H9 (cell line): Measurements from ENCODE around the gene ARHGEF16. TPM values are rescaled to one million over a fixed set of nuclear protein-coding genes. Genes with fewer than 3 reads are reported as not detected.

Experiments
- DNase-seq: peaks from one replicate; pipeline ENCODE4 v3.0.0-alpha.2; 2017
- H2AFZ ChIP-seq: one replicate; pipeline ENCODE4 v1.6.1; 2013; ENCODE audit warnings: mild to moderate bottlenecking, low read length, control low read depth, moderate library complexity
- H2AK5ac ChIP-seq: 2 replicates; pipeline ENCODE4 v1.6.1; 2013; ENCODE audit warnings: low read length, control low read depth, mixed read lengths; ENCODE audit not compliant: insufficient read length
- H2BK120ac ChIP-seq: one replicate; pipeline ENCODE4 v1.6.1; 2013; ENCODE audit warnings: low read depth, mild to moderate bottlenecking, low read length, control low read depth, inconsistent platforms; ENCODE audit not compliant: poor library complexity, severe bottlenecking
- H2BK12ac ChIP-seq: 2 replicates; pipeline ENCODE4 v1.6.1; 2013; ENCODE audit warnings: low read length, control low read depth, mixed read lengths, low read depth; ENCODE audit not compliant: insufficient read length
- H2BK15ac ChIP-seq: 2 replicates; pipeline ENCODE4 v1.6.1; 2013; ENCODE audit warnings: low read depth, low read length, control low read depth
- H2BK20ac ChIP-seq: one replicate; pipeline ENCODE4 v1.6.1; 2013; ENCODE audit warnings: low read depth, mild to moderate bottlenecking, low read length, control low read depth, inconsistent platforms; ENCODE audit not compliant: poor library complexity, severe bottlenecking
- H2BK5ac ChIP-seq: 2 replicates; pipeline ENCODE4 v1.6.1; 2013; ENCODE audit warnings: low read length, control low read depth, mixed read lengths; ENCODE audit not compliant: insufficient read length
- H3K14ac ChIP-seq: 2 replicates; pipeline ENCODE4 v1.6.1; 2013; ENCODE audit warnings: low read length, control low read depth; ENCODE audit not compliant: insufficient read depth
- H3K18ac ChIP-seq: 2 replicates; pipeline ENCODE4 v1.6.1; 2013; ENCODE audit warnings: low read depth, mild to moderate bottlenecking, mixed read lengths, low read length, control low read depth; ENCODE audit not compliant: insufficient read length
- H3K23ac ChIP-seq: 2 replicates; pipeline ENCODE4 v1.6.1; 2013; ENCODE audit warnings: low read length, control low read depth, mixed read lengths, low read depth; ENCODE audit not compliant: insufficient read length
- H3K23me2 ChIP-seq: 2 replicates; pipeline ENCODE4 v1.6.1; 2013; ENCODE audit warnings: low read depth, mild to moderate bottlenecking, mixed read lengths, low read length, control low read depth; ENCODE audit not compliant: insufficient read length, poor library complexity, severe bottlenecking
- H3K27ac ChIP-seq: 2 replicates; pipeline ENCODE4 v1.5.1; 2013; ENCODE audit warnings: low read length, control low read depth, mixed read lengths, low read depth; ENCODE audit not compliant: insufficient read length
- H3K27me3 ChIP-seq: 2 replicates; pipeline ENCODE4 v1.6.1; 2013; ENCODE audit warnings: low read length, control low read depth, inconsistent platforms; ENCODE audit not compliant: insufficient read depth
- H3K4ac ChIP-seq: 2 replicates; pipeline ENCODE4 v1.6.1; 2013; ENCODE audit warnings: low read depth, mild to moderate bottlenecking, control low read depth, inconsistent platforms, low read length, moderate library complexity
- H3K4me1 ChIP-seq: 2 replicates; pipeline ENCODE4 v1.6.1; 2013; ENCODE audit warnings: low read length, control low read depth, inconsistent platforms; ENCODE audit not compliant: insufficient read depth
- H3K4me2 ChIP-seq: 2 replicates; pipeline ENCODE4 v1.6.1; 2013; ENCODE audit warnings: low read length, control low read depth, mixed read lengths; ENCODE audit not compliant: insufficient read length, insufficient read depth
- H3K56ac ChIP-seq: 2 replicates; pipeline ENCODE4 v1.6.1; 2013; ENCODE audit warnings: low read depth, mild to moderate bottlenecking, mixed read lengths, low read length, control low read depth; ENCODE audit not compliant: insufficient read length
- H3K79me1 ChIP-seq: 2 replicates; pipeline ENCODE4 v1.6.1; 2013; ENCODE audit warnings: low read depth, mild to moderate bottlenecking, moderate library complexity, low read length, control low read depth, inconsistent platforms; ENCODE audit not compliant: insufficient read depth, poor library complexity, severe bottlenecking
- H3K79me2 ChIP-seq: 2 replicates; pipeline ENCODE4 v1.6.1; 2013; ENCODE audit warnings: low read length, control low read depth, inconsistent platforms; ENCODE audit not compliant: insufficient read depth
- H3K9ac ChIP-seq: 2 replicates; pipeline ENCODE4 v1.6.1; 2013; ENCODE audit warnings: low read length, control low read depth, mixed read lengths; ENCODE audit not compliant: insufficient read length; ENCODE audit errors: extremely low read depth
- H3K9me3 ChIP-seq: one replicate; pipeline ENCODE4 v1.6.1; 2013; ENCODE audit warnings: low read depth, low read length, inconsistent platforms; ENCODE audit not compliant: control insufficient read depth
- H3T11ph ChIP-seq: one replicate; pipeline ENCODE4 v1.6.1; 2013; ENCODE audit warnings: mild to moderate bottlenecking, low read length, control low read depth, inconsistent platforms
- H4K20me1 ChIP-seq: one replicate; pipeline ENCODE4 v1.6.1; 2013; ENCODE audit not compliant: control insufficient read depth, insufficient read length, insufficient read depth
- H4K5ac ChIP-seq: 2 replicates; pipeline ENCODE4 v1.6.1; 2013; ENCODE audit warnings: low read depth, mild to moderate bottlenecking, mixed read lengths, low read length, control low read depth; ENCODE audit not compliant: insufficient read length
- H4K8ac ChIP-seq: replicated peaks from 2 replicates; pipeline ENCODE4 v1.6.1; 2013; ENCODE audit warnings: low read length, control low read depth, mixed read lengths, low read depth; ENCODE audit not compliant: insufficient read length
- H4K91ac ChIP-seq: 2 replicates; pipeline ENCODE4 v1.6.1; 2013; ENCODE audit warnings: low read depth, mild to moderate bottlenecking, moderate library complexity, mixed read lengths, low read length, control low read depth; ENCODE audit not compliant: insufficient read length
- H3K27ac Mint-ChIP-seq, 3 experiments: 2 replicates in 2 of 3; 3 replicates in 1 of 3; pipeline ENCODE4 v1.8.0; 2020 to 2021; ENCODE audit warnings: mixed read lengths in 3 of 3, mild to moderate bottlenecking in 1 of 3, moderate library complexity in 1 of 3
- H3K27me3 Mint-ChIP-seq: 2 replicates; pipeline ENCODE4 v1.8.0; 2021; ENCODE audit warnings: low read depth, mild to moderate bottlenecking, moderate library complexity, mixed read lengths
- H3K36me3 Mint-ChIP-seq, 3 experiments: 2 replicates in 2 of 3; 3 replicates in 1 of 3; pipeline ENCODE4 v1.8.0; 2020 to 2021; ENCODE audit warnings: low read depth in 3 of 3, mixed read lengths in 3 of 3; ENCODE audit not compliant: insufficient read depth in 1 of 3
- H3K4me1 Mint-ChIP-seq, 2 experiments: 2 replicates each; pipeline ENCODE4 v1.8.0; 2020; ENCODE audit warnings: mixed read lengths in 2 of 2
- H3K4me3 Mint-ChIP-seq, 2 experiments: 2 replicates in 1 of 2; 3 replicates in 1 of 2; pipeline ENCODE4 v1.8.0; 2020 to 2021; ENCODE audit warnings: mild to moderate bottlenecking in 2 of 2, mixed read lengths in 2 of 2, moderate library complexity in 1 of 2
- H3K9me3 Mint-ChIP-seq, 2 experiments: 2 replicates in 1 of 2; 3 replicates in 1 of 2; pipeline ENCODE4 v1.8.0; 2020; ENCODE audit warnings: mild to moderate bottlenecking in 2 of 2, mixed read lengths in 2 of 2, moderate library complexity in 1 of 2
- CTCF ChIP-seq: fragments of 200-600 bp; sonication (generic); conservative IDR thresholded peaks from 3 replicates; pipeline ENCODE4 v1.8.0; 2021; ENCODE audit warnings: antibody characterized with exemption, mild to moderate bottlenecking
- WGBS: extraction: QIAGEN DNeasy Blood & Tissue Kit; methylation state at CpG from one replicate; pipeline ENCODE4 v1.1.7; 2013; ENCODE audit warnings: missing lambda C conversion rate, low lambda C conversion rate, mixed read lengths; ENCODE audit not compliant: insufficient read length; ENCODE audit errors: extremely low coverage; 5-methylcytosine and 5-hydroxymethylcytosine counted together
- total RNA-seq: library from RNA; stranded (reverse); gene quantifications from 2 replicates; pipeline ENCODE4 v1.2.1, GENCODE V29; 2021

Gene ARHGEF16
- total RNA-seq, 1 experiment from 2014 or later: 48.5 TPM

GRCh38 chr1:3440711-3441409 is 13.6 kb upstream of the ARHGEF16 start:
- DNase-seq: no peak
- H3K79me2 ChIP-seq: no peaks in the 10 kb centered on the region
- H3K27me3 Mint-ChIP-seq: peaks cover 14% of the 10 kb centered on the region
- no peaks in the 10 kb centered on the region for H3K36me3 Mint-ChIP-seq
- no peak overlapping the region for H3K14ac ChIP-seq
- H3K4me1 Mint-ChIP-seq: peaks cover 9 to 21% of the 10 kb centered on the region in 2 experiments; a peak in 3 of 4 replicates
- H3K9me3 ChIP-seq: no peaks in the 10 kb centered on the region
- H3K4me1 ChIP-seq: no peaks in the 10 kb centered on the region
- no peak overlapping the region for H2BK120ac ChIP-seq
- H3K27ac Mint-ChIP-seq: peak overlapping the region in 1 of 3 experiments; percentile 73; a peak in 2 of 7 replicates
- H3K9ac ChIP-seq: no peak overlapping the region
- H3K4me3 Mint-ChIP-seq: no peak overlapping the region
- H3K56ac ChIP-seq: no peak overlapping the region
- H4K91ac ChIP-seq: no peak overlapping the region
- H3K79me1 ChIP-seq: no peaks in the 10 kb centered on the region
- no peak overlapping the region for H2BK20ac ChIP-seq
- H2BK15ac ChIP-seq: no peak overlapping the region
- H4K20me1 ChIP-seq: no peaks in the 10 kb centered on the region
- no peak overlapping the region for H3K4ac ChIP-seq
- no CpG with 5 or more reads among the region's 20 CpGs for WGBS
- H3K9me3 Mint-ChIP-seq: no peaks in the 10 kb centered on the region
- H3K27ac ChIP-seq: no peak overlapping the region
- no peak overlapping the region for H3K4me2 ChIP-seq
- no peak overlapping the region for H4K5ac ChIP-seq
- no peak overlapping the region for H3T11ph ChIP-seq
- H3K27me3 ChIP-seq: no peaks in the 10 kb centered on the region; the same call in 1 of the 2 replicates
- H3K23me2 ChIP-seq: no peaks in the 10 kb centered on the region
- H2BK5ac ChIP-seq: no peak overlapping the region
- no peak overlapping the region for H3K23ac ChIP-seq
- TF ChIP-seq CTCF: no peak
- H2AFZ ChIP-seq: no peak overlapping the region
- no peak overlapping the region for H4K8ac ChIP-seq
- H2AK5ac ChIP-seq: no peak overlapping the region
- H3K18ac ChIP-seq: no peak overlapping the region
- no peak overlapping the region for H2BK12ac ChIP-seq
